ENCODE results near the gene ITGB2.

ITGB2 gene

DNA sequence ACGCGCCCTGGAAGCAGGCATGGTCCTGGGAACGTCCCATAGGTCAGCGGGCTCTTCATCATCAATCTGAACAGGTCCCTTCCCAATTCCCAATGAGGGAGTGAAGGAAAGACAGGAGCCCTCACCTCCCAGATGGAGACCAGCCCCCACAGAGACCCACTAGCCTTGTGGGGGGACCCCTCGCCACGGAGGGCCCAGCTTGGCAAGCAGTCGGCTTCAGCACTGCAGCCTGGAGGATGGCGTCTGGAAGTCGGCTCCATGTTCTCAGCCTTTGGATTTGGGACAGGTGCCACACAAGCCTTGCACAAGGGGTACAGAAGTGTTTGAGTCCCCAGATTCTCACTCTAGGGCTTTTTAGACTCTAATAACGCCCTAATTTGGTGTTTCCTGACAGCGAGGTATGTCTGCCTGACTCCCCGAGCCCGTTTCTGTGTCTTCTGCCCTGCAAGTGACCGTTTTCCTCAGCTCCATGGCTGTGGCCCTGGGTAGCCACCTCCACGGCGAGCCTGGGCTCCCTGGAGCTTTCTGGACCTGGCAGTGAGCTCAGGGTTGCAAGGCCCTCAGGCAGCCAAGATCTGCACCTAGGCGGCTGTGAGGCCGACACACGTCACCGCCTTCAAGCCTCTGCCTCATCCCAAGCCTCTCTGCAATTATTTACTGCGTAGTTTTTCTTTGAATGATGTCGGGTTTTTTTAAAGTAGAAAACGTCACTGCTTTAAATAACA, 77.8 kb downstream of the ITGB2 start:
- Histone ChIP-seq H3K79me2 (ENCODE audit: insufficient read depth, low read length) (no peaks in the 10 kb centered on the region), H3K9me3 (ENCODE audit: low read length) (no peaks in the 10 kb centered on the region), H3K27me3 (ENCODE audit: insufficient read depth, low read length) (peaks cover 4% of the 10 kb centered on the region; the same call in 1 of the 2 replicates), H3K4me2 (ENCODE audit: low read length) (no peak overlapping the region), H3K36me3 (ENCODE audit: insufficient read depth, low read length) (no peaks in the 10 kb centered on the region), H3K9ac (ENCODE audit: low read length) (no peak overlapping the region), H2AFZ (ENCODE audit: low read length) (no peak overlapping the region), H3K27ac (ENCODE audit: low read depth, low read length, poor library complexity, severe bottlenecking) (no peak overlapping the region), H3K4me3 (ENCODE audit: low read depth, low read length, poor library complexity, severe bottlenecking) (no peak overlapping the region), H3K9me2 (ENCODE audit: low read depth, low read length) (no peaks in the 10 kb centered on the region), H4K20me1 (ENCODE audit: insufficient read depth, low read length) (no peaks in the 10 kb centered on the region), H3K4me1 (ENCODE audit: insufficient read depth, low read length, severe bottlenecking) (peaks cover 12% of the 10 kb centered on the region), H3F3A (ENCODE audit: insufficient read depth, low read length) (no peaks in the 10 kb centered on the region)
- TF ChIP-seq, protein P1, sequence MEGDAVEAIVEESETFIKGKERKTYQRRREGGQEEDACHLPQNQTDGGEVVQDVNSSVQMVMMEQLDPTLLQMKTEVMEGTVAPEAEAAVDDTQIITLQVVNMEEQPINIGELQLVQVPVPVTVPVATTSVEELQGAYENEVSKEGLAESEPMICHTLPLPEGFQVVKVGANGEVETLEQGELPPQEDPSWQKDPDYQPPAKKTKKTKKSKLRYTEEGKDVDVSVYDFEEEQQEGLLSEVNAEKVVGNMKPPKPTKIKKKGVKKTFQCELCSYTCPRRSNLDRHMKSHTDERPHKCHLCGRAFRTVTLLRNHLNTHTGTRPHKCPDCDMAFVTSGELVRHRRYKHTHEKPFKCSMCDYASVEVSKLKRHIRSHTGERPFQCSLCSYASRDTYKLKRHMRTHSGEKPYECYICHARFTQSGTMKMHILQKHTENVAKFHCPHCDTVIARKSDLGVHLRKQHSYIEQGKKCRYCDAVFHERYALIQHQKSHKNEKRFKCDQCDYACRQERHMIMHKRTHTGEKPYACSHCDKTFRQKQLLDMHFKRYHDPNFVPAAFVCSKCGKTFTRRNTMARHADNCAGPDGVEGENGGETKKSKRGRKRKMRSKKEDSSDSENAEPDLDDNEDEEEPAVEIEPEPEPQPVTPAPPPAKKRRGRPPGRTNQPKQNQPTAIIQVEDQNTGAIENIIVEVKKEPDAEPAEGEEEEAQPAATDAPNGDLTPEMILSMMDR (IDR thresholded peaks at IDR 0.05; ENCODE audit: low read length) = no peak
- TF ChIP-seq EZH2 (IDR thresholded peaks at IDR 0.05; ENCODE audit: borderline replicate concordance, low read length) = no peak

DNA sequence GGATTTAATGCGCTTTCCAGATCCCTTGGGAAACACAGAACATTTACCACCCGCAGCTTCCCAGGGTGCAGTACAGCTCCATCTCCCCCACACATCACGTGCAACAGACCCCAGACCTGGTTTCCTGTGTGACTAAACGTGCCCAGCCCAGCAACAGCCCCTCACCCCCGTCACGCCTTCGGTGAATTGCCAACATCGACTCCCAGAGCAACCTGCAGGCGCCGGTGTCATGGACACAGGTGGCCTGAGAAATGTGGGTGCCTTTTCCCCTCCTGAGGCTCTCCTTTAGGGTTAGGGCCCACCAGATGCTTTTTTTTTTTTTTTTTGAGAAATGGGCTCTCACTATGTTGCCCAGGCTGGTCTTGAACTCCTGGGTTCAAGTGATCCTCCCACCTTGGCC, 78.6 kb downstream of the ITGB2 start:
- peaks cover 4% of the 10 kb centered on the region; the same call in 1 of the 2 replicates for H3K27me3 ChIP-seq (ENCODE audit: insufficient read depth, low read length)
- no peak overlapping the region for H3K4me2 ChIP-seq (ENCODE audit: low read length)
- no peak for TF ChIP-seq EZH2 (IDR thresholded peaks at IDR 0.05; ENCODE audit: borderline replicate concordance, low read length)
- H2AFZ ChIP-seq (ENCODE audit: low read length) = no peak overlapping the region
- H3K9ac ChIP-seq (ENCODE audit: low read length) = no peak overlapping the region
- H3K79me2 ChIP-seq (ENCODE audit: insufficient read depth, low read length) = no peaks in the 10 kb centered on the region
- H3K4me3 ChIP-seq (ENCODE audit: low read depth, low read length, poor library complexity, severe bottlenecking) = no peak overlapping the region
- no peaks in the 10 kb centered on the region for H3K36me3 ChIP-seq (ENCODE audit: insufficient read depth, low read length)
- no peaks in the 10 kb centered on the region for H3K9me3 ChIP-seq (ENCODE audit: low read length)
- no peaks in the 10 kb centered on the region for H3K9me2 ChIP-seq (ENCODE audit: low read depth, low read length)
- peaks cover 12% of the 10 kb centered on the region for H3K4me1 ChIP-seq (ENCODE audit: insufficient read depth, low read length, severe bottlenecking)
- H3K27ac ChIP-seq (ENCODE audit: low read depth, low read length, poor library complexity, severe bottlenecking) = no peak overlapping the region
- H4K20me1 ChIP-seq (ENCODE audit: insufficient read depth, low read length) = no peaks in the 10 kb centered on the region
- no peaks in the 10 kb centered on the region for H3F3A ChIP-seq (ENCODE audit: insufficient read depth, low read length)

DNA sequence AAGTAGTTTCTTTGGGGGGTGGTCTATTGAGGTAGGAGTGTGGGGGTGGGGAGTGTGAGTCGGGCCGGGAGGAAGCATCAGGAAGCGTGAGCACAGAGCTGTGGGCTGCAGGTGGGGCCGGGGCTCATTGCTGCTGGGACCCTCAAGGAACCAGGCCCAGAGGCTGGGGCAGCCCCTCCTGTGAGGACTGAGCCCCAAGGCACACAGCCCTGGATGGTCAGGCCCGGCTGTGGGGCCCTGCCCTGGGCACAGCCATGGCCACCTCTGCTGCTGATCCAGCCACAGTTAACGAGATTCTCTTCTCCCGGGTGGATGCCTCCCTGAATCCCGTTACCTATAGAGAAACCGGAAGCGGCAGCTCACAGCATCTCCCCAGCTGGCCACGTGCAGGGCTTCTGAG, 79.9 kb downstream of the ITGB2 start:
- no peaks in the 10 kb centered on the region for H3F3A ChIP-seq (ENCODE audit: insufficient read depth, low read length)
- no peaks in the 10 kb centered on the region for H3K9me2 ChIP-seq (ENCODE audit: low read depth, low read length)
- H3K27me3 ChIP-seq (ENCODE audit: insufficient read depth, low read length) = 0 out of 2 replicates have a peak, but pooled peaks cover 4% of the 10 kb centered on the region
- H3K4me1 ChIP-seq (ENCODE audit: insufficient read depth, low read length, severe bottlenecking) = peaks cover 4% of the 10 kb centered on the region
- no peaks in the 10 kb centered on the region for H3K36me3 ChIP-seq (ENCODE audit: insufficient read depth, low read length)
- no peak overlapping the region for H3K27ac ChIP-seq (ENCODE audit: low read depth, low read length, poor library complexity, severe bottlenecking)
- no peaks in the 10 kb centered on the region for H4K20me1 ChIP-seq (ENCODE audit: insufficient read depth, low read length)
- TF ChIP-seq, protein P1 (IDR thresholded peaks at IDR 0.05; ENCODE audit: low read length) = no peak
- no peak for TF ChIP-seq EZH2 (IDR thresholded peaks at IDR 0.05; ENCODE audit: borderline replicate concordance, low read length)
- H3K9ac ChIP-seq (ENCODE audit: low read length) = no peak overlapping the region
- no peak overlapping the region for H3K4me3 ChIP-seq (ENCODE audit: low read depth, low read length, poor library complexity, severe bottlenecking)
- no peaks in the 10 kb centered on the region for H3K79me2 ChIP-seq (ENCODE audit: insufficient read depth, low read length)
- H2AFZ ChIP-seq (ENCODE audit: low read length) = no peak overlapping the region
- H3K9me3 ChIP-seq (ENCODE audit: low read length) = no peaks in the 10 kb centered on the region
- H3K4me2 ChIP-seq (ENCODE audit: low read length) = no peak overlapping the region

DNA sequence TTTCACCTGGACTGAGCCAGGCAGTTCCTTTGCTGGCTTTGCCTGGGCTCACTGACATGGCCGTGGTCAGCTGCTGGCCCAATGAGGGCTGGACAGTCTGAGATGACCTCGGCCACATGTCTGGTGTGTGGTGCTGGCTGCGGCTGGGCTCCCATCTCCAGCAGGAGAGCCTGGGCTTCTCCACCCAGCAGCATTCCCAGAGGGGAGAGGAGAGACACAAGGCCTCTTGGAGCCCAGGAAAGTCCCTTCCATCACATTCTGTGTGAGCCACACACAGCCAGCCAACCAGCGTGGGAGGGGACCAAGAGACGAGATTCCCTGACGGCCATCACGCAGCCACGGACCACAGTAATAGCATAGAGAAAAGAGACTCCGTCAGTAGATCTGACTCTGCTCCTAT, 81.7 kb downstream of the ITGB2 start:
- Histone ChIP-seq H3K4me2 (ENCODE audit: low read length) (no peak overlapping the region), H3K36me3 (ENCODE audit: insufficient read depth, low read length) (no peaks in the 10 kb centered on the region), H3K27me3 (ENCODE audit: insufficient read depth, low read length) (0 out of 2 replicates have a peak, but pooled peaks cover 4% of the 10 kb centered on the region), H3K9ac (ENCODE audit: low read length) (no peak overlapping the region), H3K9me2 (ENCODE audit: low read depth, low read length) (no peaks in the 10 kb centered on the region), H3K4me3 (ENCODE audit: low read depth, low read length, poor library complexity, severe bottlenecking) (no peak overlapping the region), H3F3A (ENCODE audit: insufficient read depth, low read length) (no peaks in the 10 kb centered on the region), H3K9me3 (ENCODE audit: low read length) (no peaks in the 10 kb centered on the region), H3K27ac (ENCODE audit: low read depth, low read length, poor library complexity, severe bottlenecking) (no peak overlapping the region), H3K79me2 (ENCODE audit: insufficient read depth, low read length) (no peaks in the 10 kb centered on the region), H4K20me1 (ENCODE audit: insufficient read depth, low read length) (no peaks in the 10 kb centered on the region), H2AFZ (ENCODE audit: low read length) (no peak overlapping the region), H3K4me1 (ENCODE audit: insufficient read depth, low read length, severe bottlenecking) (no peaks in the 10 kb centered on the region)
- no peak for TF ChIP-seq EZH2 (IDR thresholded peaks at IDR 0.05; ENCODE audit: borderline replicate concordance, low read length)
- TF ChIP-seq, protein P1 (IDR thresholded peaks at IDR 0.05; ENCODE audit: low read length) = no peak

Data from OCI-LY1 (cell line).